Natural killer cell treated with Interleukin-12 subunit alpha and Interleukin-12 subunit beta and Interleukin-15 and Interleukin-18, amount 100 ng/mL, for 72 hours (primary cell): ENCODE data around the gene ELOB. TPM values are rescaled to one million over a fixed set of nuclear protein-coding genes. Genes with fewer than 3 reads are reported as not detected.
A peak's percentile ranks its signal among the peaks of the same experiment; 100 is the strongest.

Experiments
- ATAC-seq, 2 donors: fragments of 150-1000 bp; cut with Tn5 transposase in 1 of 2; sonication (Bioruptor Pico), chemical (Tn5 transposase) in 1 of 2; 2 replicates each; pipeline ENCODE4 v1.10.0; 2021
- DNase-seq: peaks from one replicate; pipeline ENCODE4 v3.0.0; 2022; ENCODE audit warnings: low spot score
- H3K27ac Mint-ChIP-seq, 2 donors: 1 replicate in 1 of 2; 2 replicates in 1 of 2; pipeline ENCODE4 v1.8.0; 2022; ENCODE audit warnings: mixed read lengths in 2 of 2, mild to moderate bottlenecking in 1 of 2, moderate library complexity in 1 of 2
- H3K27me3 Mint-ChIP-seq, 2 donors: 1 replicate in 1 of 2; 2 replicates in 1 of 2; pipeline ENCODE4 v1.8.0; 2022; ENCODE audit warnings: mixed read lengths in 2 of 2
- H3K36me3 Mint-ChIP-seq: one replicate; pipeline ENCODE4 v1.8.0; 2022; ENCODE audit warnings: mixed read lengths
- H3K4me1 Mint-ChIP-seq, 2 donors: 1 replicate in 1 of 2; 2 replicates in 1 of 2; pipeline ENCODE4 v1.8.0; 2022; ENCODE audit warnings: low read depth in 2 of 2, mixed read lengths in 2 of 2, mild to moderate bottlenecking in 1 of 2
- H3K4me3 Mint-ChIP-seq: one replicate; pipeline ENCODE4 v1.8.0; 2022; ENCODE audit warnings: mixed read lengths
- H3K9me3 Mint-ChIP-seq: 2 replicates; pipeline ENCODE4 v1.8.0; 2022; ENCODE audit warnings: mixed read lengths
- total RNA-seq, 2 donors: library from RNA; stranded (reverse); gene quantifications; one replicate each; pipeline ENCODE4 v1.2.3, GENCODE V29; 2022

The ELOB gene
- total RNA-seq, 2 donors from 2014 or later = 196 to 201 TPM

GRCh38 chr16:2749476-2749875 lies 27.6 kb downstream of the ELOB start:
- no peak overlapping the region for H3K4me3 Mint-ChIP-seq
- no peak for ATAC-seq
- peaks cover 11% of the 10 kb centered on the region for H3K36me3 Mint-ChIP-seq
- no peaks in the 10 kb centered on the region for H3K9me3 Mint-ChIP-seq
- peaks cover 22 to 27% of the 10 kb centered on the region in 2 donors for H3K4me1 Mint-ChIP-seq
- H3K27me3 Mint-ChIP-seq = no peaks in the 10 kb centered on the region
- H3K27ac Mint-ChIP-seq = no peak overlapping the region
- DNase-seq = no peak

DNA sequence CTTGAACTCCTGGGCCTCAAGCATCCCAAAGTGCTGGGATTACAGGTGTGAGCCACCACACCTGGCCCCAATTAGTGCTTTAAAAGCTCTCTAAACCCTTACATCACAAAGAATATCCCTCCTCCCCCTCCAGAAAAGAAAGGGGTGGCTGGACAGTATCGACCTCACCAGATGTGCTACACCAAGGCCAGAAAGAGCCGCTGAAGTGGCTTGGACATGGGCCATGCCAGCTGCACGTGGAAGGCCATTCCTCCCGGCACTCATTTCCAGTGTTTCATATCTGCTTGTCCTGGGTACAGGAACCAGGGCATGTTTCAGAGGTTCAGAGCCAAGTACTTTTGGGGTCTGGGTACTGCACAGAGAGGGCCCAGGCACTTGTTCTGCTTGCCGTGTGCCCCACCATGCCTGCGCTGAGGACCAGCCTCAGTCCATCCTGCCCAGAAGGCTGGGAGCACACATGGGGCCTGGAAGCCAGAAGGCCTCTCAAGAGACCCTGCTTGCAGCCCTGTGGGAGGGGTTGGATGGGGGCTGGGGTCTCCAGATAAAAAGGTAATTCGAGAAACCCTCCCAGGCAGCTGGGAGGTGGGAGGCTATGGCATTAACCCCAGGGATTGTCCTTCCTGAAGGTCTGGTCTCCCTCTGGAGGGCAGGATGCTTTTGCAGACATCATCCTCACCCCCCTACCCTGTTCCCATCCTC lies 28.2 kb downstream of the ELOB start:
- H3K4me1 Mint-ChIP-seq = peaks cover 16 to 21% of the 10 kb centered on the region in 2 donors
- H3K9me3 Mint-ChIP-seq = no peaks in the 10 kb centered on the region
- peak; percentile 15 for DNase-seq
- no peaks in the 10 kb centered on the region for H3K27me3 Mint-ChIP-seq
- ATAC-seq = no peak
- no peak overlapping the region for H3K4me3 Mint-ChIP-seq
- peaks cover 5% of the 10 kb centered on the region for H3K36me3 Mint-ChIP-seq
- H3K27ac Mint-ChIP-seq = no peak overlapping the region

DNA sequence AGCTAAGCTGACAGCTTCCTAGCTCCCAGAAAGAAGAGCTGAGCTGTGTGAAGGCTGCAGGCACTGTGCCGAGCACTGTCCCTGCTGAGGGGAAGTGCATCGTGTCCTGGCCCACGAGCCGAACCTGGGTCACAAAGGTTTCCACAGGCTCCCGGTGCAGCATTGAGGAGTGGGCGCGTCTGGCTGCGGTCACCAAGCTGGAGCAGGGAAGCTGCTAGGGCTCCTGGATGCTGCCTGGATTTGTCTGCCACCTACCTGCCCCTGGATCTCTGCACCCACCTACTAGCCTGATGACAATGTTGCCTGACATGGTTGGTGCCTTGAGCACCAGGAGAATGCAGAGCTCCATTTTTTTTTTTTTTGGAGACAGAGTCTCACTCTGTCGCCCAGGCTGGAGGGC lies 31.1 kb downstream of the ELOB start:
- peaks cover 3 to 7% of the 10 kb centered on the region in 2 donors for H3K4me1 Mint-ChIP-seq
- ATAC-seq (no peak), DNase-seq (peak; percentile 23)
- no peaks in the 10 kb centered on the region for H3K27me3 Mint-ChIP-seq
- H3K27ac Mint-ChIP-seq = no peak overlapping the region
- H3K36me3 Mint-ChIP-seq = no peaks in the 10 kb centered on the region
- no peaks in the 10 kb centered on the region for H3K9me3 Mint-ChIP-seq
- H3K4me3 Mint-ChIP-seq = no peak overlapping the region

DNA sequence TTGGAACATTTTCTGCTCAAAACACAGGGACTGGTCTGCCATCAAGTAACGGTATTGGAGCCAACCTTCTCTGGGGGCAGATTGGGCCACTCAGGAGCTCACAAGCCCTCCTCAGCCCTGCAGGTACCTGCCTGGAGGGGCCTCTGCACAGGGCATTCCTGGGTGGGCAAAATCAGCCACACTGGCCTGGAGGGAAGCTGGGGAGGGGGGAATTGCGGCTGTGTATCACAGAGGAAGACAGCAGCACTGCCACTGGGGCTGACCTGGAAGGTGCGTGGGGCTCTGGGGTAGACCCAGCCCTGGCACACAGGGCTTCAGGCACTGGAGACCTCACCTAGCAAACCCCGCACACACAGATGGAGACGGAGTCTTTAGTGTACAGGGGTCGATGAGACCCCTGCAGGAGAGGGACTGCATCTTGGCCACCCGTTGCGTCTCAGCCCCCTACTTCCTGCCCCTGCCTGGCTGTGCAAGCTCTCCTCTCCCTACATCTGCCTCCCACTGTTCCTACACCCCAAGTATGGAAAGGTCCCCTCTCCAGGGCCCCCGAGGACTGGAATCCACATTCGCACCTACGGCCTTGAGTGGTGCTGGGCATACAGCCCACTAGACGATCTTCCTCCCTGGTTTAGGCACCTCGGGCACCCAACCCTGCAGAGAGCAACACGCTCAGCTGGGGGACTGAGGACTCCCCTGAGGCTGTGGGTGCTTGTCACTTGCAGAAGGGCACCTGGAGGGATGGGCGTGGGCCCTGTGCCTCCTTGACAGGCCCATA lies 31.8 kb downstream of the ELOB start:
- ATAC-seq = peak in 1 of 2 donors; percentile 15
- no peaks in the 10 kb centered on the region for H3K36me3 Mint-ChIP-seq
- H3K27ac Mint-ChIP-seq = no peak overlapping the region
- peak; percentile 50 for DNase-seq
- peaks cover 0 to 2% of the 10 kb centered on the region in 2 donors for H3K4me1 Mint-ChIP-seq
- no peaks in the 10 kb centered on the region for H3K27me3 Mint-ChIP-seq
- H3K9me3 Mint-ChIP-seq = no peaks in the 10 kb centered on the region
- no peak overlapping the region for H3K4me3 Mint-ChIP-seq

DNA sequence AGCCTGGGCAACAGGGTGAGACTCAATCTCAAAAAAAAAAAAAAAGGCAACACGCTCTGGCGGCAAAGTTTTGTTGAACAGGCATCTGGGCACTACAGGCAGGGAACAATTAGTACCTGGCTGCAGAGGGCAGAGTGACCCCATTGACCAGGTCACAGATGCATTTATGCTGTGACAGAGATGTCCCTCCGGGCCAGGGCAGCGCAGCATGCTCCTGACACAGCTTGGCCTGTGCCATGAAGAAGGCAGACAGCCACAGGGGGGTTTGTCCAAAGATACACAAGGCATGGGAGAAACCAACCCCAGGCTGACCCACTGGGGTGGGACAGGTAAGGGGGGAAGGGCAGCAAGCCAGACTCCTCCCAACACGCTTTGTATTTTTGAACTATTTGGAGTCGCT lies 32.4 kb downstream of the ELOB start:
- Mint-ChIP-seq H3K27ac (no peak overlapping the region), H3K36me3 (no peaks in the 10 kb centered on the region), H3K27me3 (no peaks in the 10 kb centered on the region), H3K9me3 (no peaks in the 10 kb centered on the region), H3K4me3 (no peak overlapping the region), H3K4me1 (no peaks in the 10 kb centered on the region)
- no peak for ATAC-seq
- DNase-seq = peak; percentile 25

- no peaks in the 10 kb centered on the region for H3K4me1 Mint-ChIP-seq
- no peaks in the 10 kb centered on the region for H3K27me3 Mint-ChIP-seq
- DNase-seq (peak; percentile 40), ATAC-seq (no peak)
- H3K4me3 Mint-ChIP-seq = no peak overlapping the region
- no peaks in the 10 kb centered on the region for H3K36me3 Mint-ChIP-seq
- no peaks in the 10 kb centered on the region for H3K9me3 Mint-ChIP-seq
- no peak overlapping the region for H3K27ac Mint-ChIP-seq
Observed at GRCh38 chr16:2743007-2743810, 33.9 kb downstream of the ELOB start.

DNA sequence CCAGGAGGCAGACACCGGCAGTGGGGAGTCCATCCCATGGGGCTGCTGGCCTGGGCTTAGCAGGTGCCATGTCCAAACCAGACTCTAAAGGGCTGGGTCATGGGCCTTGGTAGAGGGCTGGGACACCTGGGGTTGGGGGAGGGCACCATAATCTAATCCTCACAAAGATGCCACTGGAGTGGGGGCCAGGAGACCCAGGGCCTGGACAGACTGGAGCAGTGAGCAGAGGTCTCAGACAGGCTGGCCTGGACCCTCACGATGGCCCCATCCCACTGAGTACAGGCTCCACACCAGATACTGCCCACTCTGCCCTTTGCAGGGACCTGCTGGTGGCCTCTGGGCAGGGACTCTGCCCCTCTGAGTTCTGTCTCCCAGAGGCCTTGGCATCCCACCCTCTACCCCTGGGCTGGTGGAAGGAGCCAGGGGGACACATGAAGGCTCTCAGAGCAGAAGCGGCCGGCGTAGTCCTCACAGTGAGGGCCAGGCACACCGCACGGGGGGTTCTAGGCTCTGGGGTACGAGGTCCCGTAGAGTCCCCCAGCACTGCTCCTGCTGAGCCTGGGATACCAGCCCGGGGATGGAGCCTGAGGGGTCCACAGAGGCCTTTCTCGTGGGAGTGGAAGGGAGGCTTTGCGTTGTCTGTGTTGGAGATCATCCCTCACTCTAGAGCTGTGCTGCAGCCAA lies 34.6 kb downstream of the ELOB start:
- no peaks in the 10 kb centered on the region for H3K36me3 Mint-ChIP-seq
- DNase-seq = peak; percentile 53
- ATAC-seq = no peak
- H3K4me3 Mint-ChIP-seq = no peak overlapping the region
- H3K4me1 Mint-ChIP-seq = no peaks in the 10 kb centered on the region
- no peaks in the 10 kb centered on the region for H3K27me3 Mint-ChIP-seq
- no peak overlapping the region for H3K27ac Mint-ChIP-seq
- no peaks in the 10 kb centered on the region for H3K9me3 Mint-ChIP-seq

DNA sequence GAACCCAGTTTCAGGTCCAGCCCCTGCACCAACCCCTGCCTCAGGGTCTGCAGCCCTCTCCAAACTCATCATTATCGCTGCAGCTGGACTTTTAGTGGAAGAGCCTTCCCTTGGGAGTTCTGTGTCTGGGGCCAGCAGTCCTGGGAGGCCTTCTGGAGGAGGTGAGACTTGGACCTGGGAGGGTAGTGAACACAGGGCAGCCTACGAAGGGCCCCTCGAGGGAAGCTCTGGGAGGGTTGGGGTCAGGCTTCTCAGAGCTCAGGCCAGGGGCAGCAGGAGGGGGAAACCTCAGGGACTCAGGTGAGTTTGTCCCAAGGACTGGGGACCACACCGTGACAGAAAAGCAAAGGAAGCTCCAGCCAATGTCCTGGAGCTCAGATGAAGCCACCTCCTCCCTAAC lies 35.9 kb downstream of the ELOB start:
- ATAC-seq (no peak), DNase-seq (peak; percentile 44)
- no peaks in the 10 kb centered on the region for H3K9me3 Mint-ChIP-seq
- H3K4me3 Mint-ChIP-seq = no peak overlapping the region
- H3K27ac Mint-ChIP-seq = peak overlapping the region in 1 of 2 donors; percentile 65
- H3K4me1 Mint-ChIP-seq = no peaks in the 10 kb centered on the region
- H3K36me3 Mint-ChIP-seq = no peaks in the 10 kb centered on the region
- H3K27me3 Mint-ChIP-seq = no peaks in the 10 kb centered on the region

- ATAC-seq (no peak), DNase-seq (peak; percentile 2)
- Mint-ChIP-seq H3K36me3 (no peaks in the 10 kb centered on the region), H3K4me1 (no peaks in the 10 kb centered on the region), H3K9me3 (no peaks in the 10 kb centered on the region), H3K27ac (peak overlapping the region in 1 of 2 donors; percentile 65), H3K27me3 (no peaks in the 10 kb centered on the region), H3K4me3 (no peak overlapping the region)
Observed at GRCh38 chr16:2740476-2740875, 36.6 kb downstream of the ELOB start.

- no peak overlapping the region for H3K4me3 Mint-ChIP-seq
- H3K27ac Mint-ChIP-seq = no peak overlapping the region
- ATAC-seq (no peak), DNase-seq (peak; percentile 53)
- no peaks in the 10 kb centered on the region for H3K27me3 Mint-ChIP-seq
- no peaks in the 10 kb centered on the region for H3K4me1 Mint-ChIP-seq
- H3K9me3 Mint-ChIP-seq = no peaks in the 10 kb centered on the region
- H3K36me3 Mint-ChIP-seq = no peaks in the 10 kb centered on the region
Observed at GRCh38 chr16:2739625-2740430, 37.3 kb downstream of the ELOB start.

DNA sequence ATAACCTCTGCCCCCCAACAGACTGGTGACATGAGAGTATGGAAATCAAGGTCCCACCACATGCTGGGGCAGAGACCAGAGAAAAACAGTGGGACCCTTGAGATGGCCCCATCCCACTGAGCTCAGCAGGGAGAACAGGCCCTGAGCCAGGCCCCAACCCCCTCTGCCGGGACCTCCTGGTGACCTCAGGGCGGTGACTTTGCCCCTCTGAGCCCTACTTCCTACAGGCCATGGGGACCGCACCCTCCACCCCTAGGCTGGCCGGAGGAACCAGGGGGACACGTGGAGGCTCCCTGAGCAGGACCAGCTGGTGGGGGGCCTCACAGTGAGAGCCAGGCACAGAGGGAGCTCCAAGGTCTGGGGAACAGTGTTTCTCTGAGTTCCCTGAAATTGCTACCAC lies 38.5 kb downstream of the ELOB start:
- DNase-seq (no peak), ATAC-seq (no peak)
- Mint-ChIP-seq H3K27ac (no peak overlapping the region), H3K4me3 (no peak overlapping the region), H3K36me3 (no peaks in the 10 kb centered on the region), H3K4me1 (no peaks in the 10 kb centered on the region), H3K9me3 (no peaks in the 10 kb centered on the region), H3K27me3 (no peaks in the 10 kb centered on the region)

DNA sequence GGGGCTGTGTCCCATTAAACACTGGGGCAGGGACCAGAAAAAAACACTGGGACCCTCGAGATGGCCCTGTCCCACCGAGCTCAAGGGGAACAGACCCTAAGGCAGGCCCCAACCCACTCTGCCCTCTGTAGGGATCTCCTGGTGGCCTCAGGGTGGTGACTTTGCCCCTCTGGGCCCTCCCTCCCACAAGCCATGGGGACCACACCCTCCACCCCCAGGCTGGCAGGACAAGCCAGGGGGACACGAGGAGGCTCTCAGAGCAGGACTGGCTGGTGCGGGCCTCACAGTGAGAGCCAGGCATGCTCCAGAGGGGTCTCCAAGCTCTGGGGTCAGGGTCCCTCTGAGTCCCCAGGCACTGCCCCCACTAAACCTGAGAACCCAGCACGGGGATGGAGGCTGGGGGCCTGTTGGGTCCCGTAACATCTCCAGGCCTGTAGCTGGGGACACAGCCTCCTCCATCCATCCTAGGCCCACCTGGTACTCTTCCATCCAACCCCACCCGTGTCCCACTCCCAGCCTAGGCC lies 39.1 kb downstream of the ELOB start:
- DNase-seq (no peak), ATAC-seq (no peak)
- H3K4me3 Mint-ChIP-seq = no peak overlapping the region
- H3K27me3 Mint-ChIP-seq = no peaks in the 10 kb centered on the region
- H3K4me1 Mint-ChIP-seq = no peaks in the 10 kb centered on the region
- H3K9me3 Mint-ChIP-seq = no peaks in the 10 kb centered on the region
- H3K27ac Mint-ChIP-seq = no peak overlapping the region
- no peaks in the 10 kb centered on the region for H3K36me3 Mint-ChIP-seq

GRCh38 chr16:2737238-2737605 lies 39.9 kb downstream of the ELOB start:
- no peaks in the 10 kb centered on the region for H3K27me3 Mint-ChIP-seq
- no peaks in the 10 kb centered on the region for H3K4me1 Mint-ChIP-seq
- H3K27ac Mint-ChIP-seq = no peak overlapping the region
- no peak overlapping the region for H3K4me3 Mint-ChIP-seq
- no peak for DNase-seq
- no peak for ATAC-seq
- no peaks in the 10 kb centered on the region for H3K36me3 Mint-ChIP-seq
- no peaks in the 10 kb centered on the region for H3K9me3 Mint-ChIP-seq
